Erythroblast (primary cell): ENCODE measurements around the gene B3GNT8.

Source experiments
- GATA1 ChIP-seq: IDR thresholded peaks from 2 replicates; pipeline ENCODE4 v1.6.1; 2011; ENCODE audit warnings: low read depth, mild to moderate bottlenecking, control low read depth, low read length, moderate library complexity
- POLR2A ChIP-seq: IDR thresholded peaks from 2 replicates; pipeline ENCODE4 v1.6.1; 2011; ENCODE audit warnings: mild to moderate bottlenecking, low read length

DNA sequence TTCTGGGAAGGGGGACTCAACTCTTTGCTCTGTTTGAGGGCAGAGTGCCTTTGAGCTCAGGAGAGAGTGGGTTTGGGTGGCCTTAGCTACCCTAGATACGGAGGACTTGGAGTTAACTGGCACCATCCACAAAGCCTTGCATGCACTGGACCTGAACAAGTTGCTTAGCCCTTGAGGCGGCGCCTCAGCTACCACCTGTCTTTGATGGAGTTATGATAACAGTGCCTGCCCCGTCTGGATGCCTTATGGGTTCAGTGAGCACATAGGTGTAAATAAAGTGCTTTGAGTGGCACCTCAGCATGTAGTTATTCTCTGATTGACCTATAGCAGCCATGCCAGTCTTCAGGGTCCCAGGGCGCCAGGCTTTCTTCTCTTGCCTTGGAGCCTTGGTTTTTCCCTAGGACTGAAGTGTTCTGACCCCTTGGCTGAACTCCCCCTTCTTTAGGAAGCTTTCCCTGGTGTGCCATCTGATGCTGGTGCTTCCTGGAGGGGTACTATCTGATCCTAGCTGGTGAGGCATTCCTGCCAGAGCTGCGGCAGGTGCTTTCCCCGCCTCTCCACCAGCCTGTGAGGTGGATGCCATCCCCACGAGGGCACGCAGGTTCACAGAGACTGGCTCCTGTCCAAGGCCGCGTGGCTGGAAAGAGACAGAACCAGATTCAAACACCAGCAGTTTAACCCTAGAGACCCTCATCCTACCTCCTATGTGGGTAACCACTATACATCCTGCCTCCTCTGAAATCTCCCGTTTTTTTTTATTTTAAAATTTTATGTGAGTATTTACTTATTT, 23.8 kb downstream of the B3GNT8 start:
- TF ChIP-seq POLR2A: no peak
- TF ChIP-seq GATA1: no peak
